OCI-LY7 (cell line): Measurements from ENCODE around the gene SGMS1. TPM values are rescaled to one million over a fixed set of nuclear protein-coding genes. Genes with fewer than 3 reads are reported as not detected.

Experiments used
- BruUV-seq: library from RNA; stranded (reverse); fragments of 400-500 nt; replicated peaks from 2 replicates; lab custom pipeline; 2021; lab: Mats Ljungman, UMichigan
- CTCF ChIA-PET: fragments of 300-600 bp; sonication (Branson Sonifier 250); formaldehyde crosslinking; loops from one replicate; lab custom pipeline; 2022; ENCODE audit warnings: antibody characterized with exemption; ENCODE audit not compliant: unreplicated experiment; lab: Charles Lee
- POLR2A ChIA-PET: fragments of 300-600 bp; sonication (Branson Sonifier 250); formaldehyde crosslinking; loops from one replicate; lab custom pipeline; 2022; ENCODE audit warnings: antibody characterized with exemption; lab: Charles Lee
- DNase-seq: peaks from one replicate; pipeline ENCODE4 v3.0.0-alpha.2; 2015; ENCODE audit warnings: low spot score
- H2AFZ ChIP-seq: fragments of 200-600 bp; sonication (generic), shearing (Covaris generic); 2 replicates; pipeline ENCODE4 v1.6.1; 2014; ENCODE audit warnings: mild to moderate bottlenecking, antibody characterized with exemption, low read length, moderate library complexity
- H3K27ac ChIP-seq: fragments of 200-600 bp; sonication (generic); 2 replicates; pipeline ENCODE4 v1.5.1; 2014; ENCODE audit warnings: mixed run types, low read depth, mild to moderate bottlenecking, moderate library complexity, low read length, inconsistent platforms; ENCODE audit not compliant: poor library complexity, severe bottlenecking
- H3K36me3 ChIP-seq: fragments of 200-600 bp; sonication (generic); 2 replicates; pipeline ENCODE4 v1.6.1; 2014; ENCODE audit warnings: mild to moderate bottlenecking, antibody characterized with exemption, low read length, moderate library complexity, mixed read lengths; ENCODE audit not compliant: insufficient read depth
- H3K4me1 ChIP-seq: fragments of 200-600 bp; sonication (generic); 2 replicates; pipeline ENCODE4 v1.5.1; 2014; ENCODE audit warnings: mild to moderate bottlenecking, low read length; ENCODE audit not compliant: insufficient read depth, poor library complexity, severe bottlenecking
- H3K4me2 ChIP-seq: fragments of 200-600 bp; sonication (generic); 2 replicates; pipeline ENCODE4 v1.6.1; 2014; ENCODE audit warnings: mild to moderate bottlenecking, low read length
- H3K4me3 ChIP-seq: fragments of 200-600 bp; sonication (generic); 2 replicates; pipeline ENCODE4 v1.5.1; 2014; ENCODE audit warnings: mild to moderate bottlenecking, low read depth, low read length; ENCODE audit not compliant: poor library complexity, severe bottlenecking
- H3K79me2 ChIP-seq: fragments of 200-600 bp; sonication (generic); 2 replicates; pipeline ENCODE4 v1.6.1; 2016; ENCODE audit warnings: low read depth, mild to moderate bottlenecking, low read length, moderate library complexity, mixed read lengths; ENCODE audit not compliant: insufficient read depth
- H3K9me2 ChIP-seq: fragments of 200-600 bp; sonication (generic); 2 replicates; pipeline ENCODE4 v1.6.1; 2016; ENCODE audit warnings: mild to moderate bottlenecking, low read length, mixed read lengths; ENCODE audit not compliant: insufficient read depth
- H3K9me3 ChIP-seq: fragments of 200-600 bp; sonication (generic); 2 replicates; pipeline ENCODE4 v1.6.1; 2014; ENCODE audit warnings: mild to moderate bottlenecking, mixed run types, low read length, mixed read lengths
- H4K20me1 ChIP-seq: fragments of 200-600 bp; sonication (generic); 2 replicates; pipeline ENCODE4 v1.6.1; 2014; ENCODE audit warnings: mild to moderate bottlenecking, antibody characterized with exemption, low read length, moderate library complexity, mixed read lengths; ENCODE audit not compliant: insufficient read depth
- EZH2phosphoT487 ChIP-seq: fragments of 200-600 bp; sonication (generic); IDR thresholded peaks from 2 replicates; pipeline ENCODE4 v1.6.1; 2018; ENCODE audit warnings: low read depth, borderline replicate concordance, mild to moderate bottlenecking, mixed run types, antibody characterized with exemption, low read length, moderate library complexity, mixed read lengths
- intact Hi-C: fragments of 100-400 bp; cut with micrococcal nuclease; formaldehyde crosslinking; loops from one replicate; pipeline ENCODE4 v1.10.0; 2022; ENCODE audit not compliant: unreplicated experiment
- total RNA-seq, 2 experiments: library from RNA; depleted of rRNA in 1 of 2; stranded (reverse); fragments of >200 nt in 1 of 2; shearing (Covaris generic) in 1 of 2; gene quantifications; 2 replicates each; pipeline ENCODE4 v1.2.3, GENCODE V29; 2014 to 2022
- TF ChIP-seq, protein P1 (sequence below): fragments of 200-600 bp; sonication (generic); conservative IDR thresholded peaks from 2 replicates; pipeline ENCODE4 v1.5.1; 2014; ENCODE audit warnings: mild to moderate bottlenecking, antibody characterized with exemption, low read length, moderate library complexity, mixed read lengths

The SGMS1 gene
- total RNA-seq, 2 experiments from 2014 or later: 45.4 to 57.5 TPM

DNA sequence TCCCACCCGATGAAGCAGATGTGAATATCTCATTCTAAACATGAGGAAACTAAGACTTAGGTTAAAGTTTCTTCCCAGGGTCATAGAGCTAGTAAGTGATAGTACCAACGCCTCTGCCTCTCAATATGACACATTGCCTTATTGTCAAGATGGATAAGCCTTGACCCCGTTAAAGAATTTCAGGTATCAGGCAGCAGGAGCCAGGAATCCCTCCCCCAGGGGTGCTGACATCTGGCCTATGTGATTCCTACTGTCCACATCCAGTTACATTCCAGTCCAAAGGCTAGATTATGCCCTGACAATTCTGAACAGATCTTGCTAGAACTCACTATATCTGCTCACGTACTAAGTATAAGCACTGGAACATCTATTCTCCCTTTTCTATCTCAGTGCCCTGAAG, 314.4 kb downstream of the SGMS1 start:
- Histone ChIP-seq H4K20me1 (no peaks in the 10 kb centered on the region), H2AFZ (no peak overlapping the region), H3K79me2 (peaks cover 6% of the 10 kb centered on the region), H3K4me1 (no peaks in the 10 kb centered on the region), H3K4me3 (no peak overlapping the region), H3K9me2 (no peaks in the 10 kb centered on the region), H3K27ac (no peak overlapping the region), H3K4me2 (no peak overlapping the region), H3K36me3 (peaks cover 84% of the 10 kb centered on the region), H3K9me3 (no peaks in the 10 kb centered on the region)
- no peak for DNase-seq
- ChIA-PET POLR2A (interaction anchor here (0.5 kb wide), 1 partner anchor 279 kb away, joined by 3 read pairs; no protein-coding TSS in a partner anchor), CTCF (no interaction called here)
- TF ChIP-seq EZH2phosphoT487: no peak
- TF ChIP-seq, protein P1, sequence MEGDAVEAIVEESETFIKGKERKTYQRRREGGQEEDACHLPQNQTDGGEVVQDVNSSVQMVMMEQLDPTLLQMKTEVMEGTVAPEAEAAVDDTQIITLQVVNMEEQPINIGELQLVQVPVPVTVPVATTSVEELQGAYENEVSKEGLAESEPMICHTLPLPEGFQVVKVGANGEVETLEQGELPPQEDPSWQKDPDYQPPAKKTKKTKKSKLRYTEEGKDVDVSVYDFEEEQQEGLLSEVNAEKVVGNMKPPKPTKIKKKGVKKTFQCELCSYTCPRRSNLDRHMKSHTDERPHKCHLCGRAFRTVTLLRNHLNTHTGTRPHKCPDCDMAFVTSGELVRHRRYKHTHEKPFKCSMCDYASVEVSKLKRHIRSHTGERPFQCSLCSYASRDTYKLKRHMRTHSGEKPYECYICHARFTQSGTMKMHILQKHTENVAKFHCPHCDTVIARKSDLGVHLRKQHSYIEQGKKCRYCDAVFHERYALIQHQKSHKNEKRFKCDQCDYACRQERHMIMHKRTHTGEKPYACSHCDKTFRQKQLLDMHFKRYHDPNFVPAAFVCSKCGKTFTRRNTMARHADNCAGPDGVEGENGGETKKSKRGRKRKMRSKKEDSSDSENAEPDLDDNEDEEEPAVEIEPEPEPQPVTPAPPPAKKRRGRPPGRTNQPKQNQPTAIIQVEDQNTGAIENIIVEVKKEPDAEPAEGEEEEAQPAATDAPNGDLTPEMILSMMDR: no peak
- intact Hi-C loops: no loop called here
- no TSS peak for BruUV-seq

- no peak overlapping the region for H3K4me3 ChIP-seq
- TF ChIP-seq, protein P1: no peak
- no peak for TF ChIP-seq EZH2phosphoT487
- no peak for DNase-seq
- ChIA-PET POLR2A (no interaction called here), CTCF (no interaction called here)
- no peaks in the 10 kb centered on the region for H4K20me1 ChIP-seq
- no peaks in the 10 kb centered on the region for H3K9me2 ChIP-seq
- intact Hi-C loops: no loop called here
- no peak overlapping the region for H3K27ac ChIP-seq
- no peaks in the 10 kb centered on the region for H3K79me2 ChIP-seq
- BruUV-seq: no TSS peak
- no peak overlapping the region for H3K4me2 ChIP-seq
- no peak overlapping the region for H2AFZ ChIP-seq
- peaks cover 56% of the 10 kb centered on the region for H3K36me3 ChIP-seq
- peaks cover 6% of the 10 kb centered on the region for H3K4me1 ChIP-seq
- H3K9me3 ChIP-seq: no peaks in the 10 kb centered on the region
Measured at GRCh38 chr10:50304660-50305059, 319.1 kb downstream of the SGMS1 start.

- Histone ChIP-seq H3K4me2 (no peak overlapping the region), H3K4me3 (no peak overlapping the region), H3K9me3 (no peaks in the 10 kb centered on the region), H2AFZ (no peak overlapping the region), H3K9me2 (no peaks in the 10 kb centered on the region), H3K79me2 (no peaks in the 10 kb centered on the region), H3K36me3 (peaks cover 15% of the 10 kb centered on the region; the same call in 1 of the 2 replicates), H3K4me1 (peaks cover 6% of the 10 kb centered on the region), H3K27ac (no peak overlapping the region), H4K20me1 (no peaks in the 10 kb centered on the region)
- no TSS peak for BruUV-seq
- CTCF ChIA-PET: no interaction called here
- intact Hi-C loops: no loop called here
- TF ChIP-seq EZH2phosphoT487: no peak
- TF ChIP-seq, protein P1: no peak
- POLR2A ChIA-PET: interaction anchor here (0.6 to 1.6 kb wide), 2 partner anchors 12 to 44 kb away, joined by 3 read pairs; no protein-coding TSS in a partner anchor
- DNase-seq: no peak
Measured at GRCh38 chr10:50299948-50300669, 323.6 kb downstream of the SGMS1 start.
